ENCODE measurements around the gene SCN8A. TPM values are rescaled to one million over a fixed set of nuclear protein-coding genes. Genes with fewer than 3 reads are reported as not detected.

SCN8A gene
- total and polyA plus RNA-seq, 4 donors, result 11.4 to 80.2 (median 19.2) TPM

GRCh38 chr12:51677284-51677968, 86.4 kb downstream of the SCN8A start:
- no peaks in the 10 kb centered on the region for H3K4me1 ChIP-seq (ENCODE audit: control insufficient read depth, insufficient read depth, low read length)
- H3K27me3 ChIP-seq (ENCODE audit: control insufficient read depth, insufficient read depth, low read length), result no peaks in the 10 kb centered on the region
- H3K9me3 ChIP-seq (ENCODE audit: control insufficient read depth, insufficient read depth, low read length), result no peaks in the 10 kb centered on the region
- no peak overlapping the region for H3K4me3 ChIP-seq (ENCODE audit: low read depth, low read length)
- no CpG with 5 or more reads among the region's 7 CpGs for WGBS (ENCODE audit: insufficient coverage)
- H3K27ac ChIP-seq (ENCODE audit: low read depth, low read length), result no peak overlapping the region
- peak in 1 of 6 donors; percentile 88 for DNase-seq (ENCODE audit: low read depth in 4 of 6, low spot score in 6 of 6)
- no peaks in the 10 kb centered on the region for H3K36me3 ChIP-seq (ENCODE audit: control insufficient read depth, insufficient read depth, low read length)

- Histone ChIP-seq H3K4me3 (ENCODE audit: low read depth, low read length) (no peak overlapping the region), H3K27ac (ENCODE audit: low read depth, low read length) (no peak overlapping the region), H3K27me3 (ENCODE audit: control insufficient read depth, insufficient read depth, low read length) (no peaks in the 10 kb centered on the region), H3K9me3 (ENCODE audit: control insufficient read depth, insufficient read depth, low read length) (no peaks in the 10 kb centered on the region), H3K4me1 (ENCODE audit: control insufficient read depth, insufficient read depth, low read length) (no peaks in the 10 kb centered on the region), H3K36me3 (ENCODE audit: control insufficient read depth, insufficient read depth, low read length) (no peaks in the 10 kb centered on the region)
- DNase-seq (ENCODE audit: low read depth in 4 of 6, low spot score in 6 of 6), result peak in 2 of 6 donors; percentile 16 to 67
- WGBS (ENCODE audit: insufficient coverage), result 80% methylated on average over 1 of the region's 5 CpGs
Observed at GRCh38 chr12:51678086-51678724, 87.2 kb downstream of the SCN8A start.

- Histone ChIP-seq H3K4me1 (ENCODE audit: control insufficient read depth, insufficient read depth, low read length) (no peaks in the 10 kb centered on the region), H3K4me3 (ENCODE audit: low read depth, low read length) (no peak overlapping the region), H3K27ac (ENCODE audit: low read depth, low read length) (no peak overlapping the region), H3K36me3 (ENCODE audit: control insufficient read depth, insufficient read depth, low read length) (no peaks in the 10 kb centered on the region), H3K27me3 (ENCODE audit: control insufficient read depth, insufficient read depth, low read length) (no peaks in the 10 kb centered on the region), H3K9me3 (ENCODE audit: control insufficient read depth, insufficient read depth, low read length) (no peaks in the 10 kb centered on the region)
- peak in 2 of 6 donors; percentile 27 to 35 for DNase-seq (ENCODE audit: low read depth in 4 of 6, low spot score in 6 of 6)
- no CpG with 5 or more reads among the region's 2 CpGs for WGBS (ENCODE audit: insufficient coverage)
Observed at GRCh38 chr12:51682981-51683380, 91.9 kb downstream of the SCN8A start.

GRCh38 chr12:51683763-51684357, 92.8 kb downstream of the SCN8A start:
- no CpG with 5 or more reads among the region's 4 CpGs for WGBS (ENCODE audit: insufficient coverage)
- H3K4me3 ChIP-seq (ENCODE audit: low read depth, low read length), result no peak overlapping the region
- no peaks in the 10 kb centered on the region for H3K9me3 ChIP-seq (ENCODE audit: control insufficient read depth, insufficient read depth, low read length)
- no peaks in the 10 kb centered on the region for H3K36me3 ChIP-seq (ENCODE audit: control insufficient read depth, insufficient read depth, low read length)
- no peak overlapping the region for H3K27ac ChIP-seq (ENCODE audit: low read depth, low read length)
- peak in 1 of 6 donors; percentile 7 for DNase-seq (ENCODE audit: low read depth in 4 of 6, low spot score in 6 of 6)
- H3K27me3 ChIP-seq (ENCODE audit: control insufficient read depth, insufficient read depth, low read length), result no peaks in the 10 kb centered on the region
- no peaks in the 10 kb centered on the region for H3K4me1 ChIP-seq (ENCODE audit: control insufficient read depth, insufficient read depth, low read length)

GRCh38 chr12:51686727-51687126, 95.7 kb downstream of the SCN8A start:
- no CpG with 5 or more reads among the region's 1 CpG for WGBS (ENCODE audit: insufficient coverage)
- no peaks in the 10 kb centered on the region for H3K4me1 ChIP-seq (ENCODE audit: control insufficient read depth, insufficient read depth, low read length)
- DNase-seq (ENCODE audit: low read depth in 4 of 6, low spot score in 6 of 6), result no peak
- no peaks in the 10 kb centered on the region for H3K36me3 ChIP-seq (ENCODE audit: control insufficient read depth, insufficient read depth, low read length)
- no peaks in the 10 kb centered on the region for H3K9me3 ChIP-seq (ENCODE audit: control insufficient read depth, insufficient read depth, low read length)
- H3K27me3 ChIP-seq (ENCODE audit: control insufficient read depth, insufficient read depth, low read length), result no peaks in the 10 kb centered on the region
- H3K4me3 ChIP-seq (ENCODE audit: low read depth, low read length), result no peak overlapping the region
- no peak overlapping the region for H3K27ac ChIP-seq (ENCODE audit: low read depth, low read length)

GRCh38 chr12:51687177-51687576, 96.1 kb downstream of the SCN8A start:
- H3K4me3 ChIP-seq (ENCODE audit: low read depth, low read length), result no peak overlapping the region
- no peaks in the 10 kb centered on the region for H3K4me1 ChIP-seq (ENCODE audit: control insufficient read depth, insufficient read depth, low read length)
- no peak overlapping the region for H3K27ac ChIP-seq (ENCODE audit: low read depth, low read length)
- no peaks in the 10 kb centered on the region for H3K9me3 ChIP-seq (ENCODE audit: control insufficient read depth, insufficient read depth, low read length)
- 67% methylated on average over 1 of the region's 5 CpGs for WGBS (ENCODE audit: insufficient coverage)
- H3K36me3 ChIP-seq (ENCODE audit: control insufficient read depth, insufficient read depth, low read length), result no peaks in the 10 kb centered on the region
- no peaks in the 10 kb centered on the region for H3K27me3 ChIP-seq (ENCODE audit: control insufficient read depth, insufficient read depth, low read length)
- no peak for DNase-seq (ENCODE audit: low read depth in 4 of 6, low spot score in 6 of 6)

- Histone ChIP-seq H3K27ac (ENCODE audit: low read depth, low read length) (no peak overlapping the region), H3K9me3 (ENCODE audit: control insufficient read depth, insufficient read depth, low read length) (no peaks in the 10 kb centered on the region), H3K4me3 (ENCODE audit: low read depth, low read length) (no peak overlapping the region), H3K27me3 (ENCODE audit: control insufficient read depth, insufficient read depth, low read length) (no peaks in the 10 kb centered on the region), H3K36me3 (ENCODE audit: control insufficient read depth, insufficient read depth, low read length) (no peaks in the 10 kb centered on the region), H3K4me1 (ENCODE audit: control insufficient read depth, insufficient read depth, low read length) (no peaks in the 10 kb centered on the region)
- DNase-seq (ENCODE audit: low read depth in 4 of 6, low spot score in 6 of 6), result no peak
- WGBS (ENCODE audit: insufficient coverage), result 90% methylated on average over 3 of the region's 3 CpGs
Observed at GRCh38 chr12:51687614-51688013, 96.6 kb downstream of the SCN8A start.

GRCh38 chr12:51689983-51690382, 99.0 kb downstream of the SCN8A start:
- WGBS (ENCODE audit: insufficient coverage), result no CpG with 5 or more reads among the region's 4 CpGs

GRCh38 chr12:51692016-51692415, 101.0 kb downstream of the SCN8A start:
- Histone ChIP-seq H3K4me1 (ENCODE audit: control insufficient read depth, insufficient read depth, low read length) (no peaks in the 10 kb centered on the region), H3K9me3 (ENCODE audit: control insufficient read depth, insufficient read depth, low read length) (no peaks in the 10 kb centered on the region), H3K27ac (ENCODE audit: low read depth, low read length) (no peak overlapping the region), H3K36me3 (ENCODE audit: control insufficient read depth, insufficient read depth, low read length) (no peaks in the 10 kb centered on the region), H3K27me3 (ENCODE audit: control insufficient read depth, insufficient read depth, low read length) (no peaks in the 10 kb centered on the region), H3K4me3 (ENCODE audit: low read depth, low read length) (no peak overlapping the region)
- DNase-seq (ENCODE audit: low read depth in 4 of 6, low spot score in 6 of 6), result no peak
- no CpG with 5 or more reads among the region's 2 CpGs for WGBS (ENCODE audit: insufficient coverage)

More at GRCh38 chr12:51689983-51690382, 99.0 kb downstream of the SCN8A start:
- H3K4me3 ChIP-seq (ENCODE audit: low read depth, low read length), result no peak overlapping the region
- H3K9me3 ChIP-seq (ENCODE audit: control insufficient read depth, insufficient read depth, low read length), result no peaks in the 10 kb centered on the region
- H3K27me3 ChIP-seq (ENCODE audit: control insufficient read depth, insufficient read depth, low read length), result no peaks in the 10 kb centered on the region
- no peaks in the 10 kb centered on the region for H3K36me3 ChIP-seq (ENCODE audit: control insufficient read depth, insufficient read depth, low read length)
- DNase-seq (ENCODE audit: low read depth in 4 of 6, low spot score in 6 of 6), result no peak
- H3K4me1 ChIP-seq (ENCODE audit: control insufficient read depth, insufficient read depth, low read length), result no peaks in the 10 kb centered on the region
- H3K27ac ChIP-seq (ENCODE audit: low read depth, low read length), result no peak overlapping the region

- Histone ChIP-seq H3K27ac (ENCODE audit: low read depth, low read length) (no peak overlapping the region), H3K36me3 (ENCODE audit: control insufficient read depth, insufficient read depth, low read length) (no peaks in the 10 kb centered on the region), H3K4me3 (ENCODE audit: low read depth, low read length) (no peak overlapping the region), H3K4me1 (ENCODE audit: control insufficient read depth, insufficient read depth, low read length) (no peaks in the 10 kb centered on the region), H3K9me3 (ENCODE audit: control insufficient read depth, insufficient read depth, low read length) (no peaks in the 10 kb centered on the region), H3K27me3 (ENCODE audit: control insufficient read depth, insufficient read depth, low read length) (no peaks in the 10 kb centered on the region)
- no CpG with 5 or more reads among the region's 4 CpGs for WGBS (ENCODE audit: insufficient coverage)
- no peak for DNase-seq (ENCODE audit: low read depth in 4 of 6, low spot score in 6 of 6)
Observed at GRCh38 chr12:51693569-51693968, 102.5 kb downstream of the SCN8A start.

All from spinal cord (tissue), 10 donors.